Measurements from ENCODE around the gene BBS9. TPM values are rescaled to one million over a fixed set of nuclear protein-coding genes. Genes with fewer than 3 reads are reported as not detected.

Gene BBS9
- total RNA-seq, 2 experiments from 2014 or later = 6.0 to 7.7 TPM

DNA sequence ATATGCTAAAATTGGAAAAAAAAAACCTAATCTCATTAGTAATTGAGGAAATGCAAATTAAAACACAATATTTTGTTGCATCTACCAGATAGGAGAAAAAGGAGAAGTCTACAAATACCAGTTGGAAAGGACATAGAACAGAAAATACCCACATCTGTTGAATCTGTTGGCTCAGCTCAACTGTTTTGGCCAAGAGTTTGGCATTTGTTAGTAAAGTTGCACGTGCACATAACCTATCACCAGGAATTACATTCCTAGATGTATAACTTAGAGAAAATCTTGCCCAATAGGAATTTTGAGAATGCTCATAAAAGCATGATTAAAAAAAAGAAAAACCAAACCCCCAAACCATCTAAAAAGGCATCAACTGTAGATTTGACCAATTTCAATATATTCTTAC lies 493.9 kb downstream of the BBS9 start:
- CTCF ChIA-PET = no interaction called here
- Mint-ChIP-seq H3K27me3 (no peaks in the 10 kb centered on the region), H3K4me3 (no peak overlapping the region), H3K36me3 (ENCODE audit: low read depth) (peaks cover 6% of the 10 kb centered on the region), H3K4me1 (ENCODE audit: low read depth) (no peaks in the 10 kb centered on the region), H3K9me3 (peaks cover 19% of the 10 kb centered on the region), H3K27ac (no peak overlapping the region)
- TF ChIP-seq, protein P1, sequence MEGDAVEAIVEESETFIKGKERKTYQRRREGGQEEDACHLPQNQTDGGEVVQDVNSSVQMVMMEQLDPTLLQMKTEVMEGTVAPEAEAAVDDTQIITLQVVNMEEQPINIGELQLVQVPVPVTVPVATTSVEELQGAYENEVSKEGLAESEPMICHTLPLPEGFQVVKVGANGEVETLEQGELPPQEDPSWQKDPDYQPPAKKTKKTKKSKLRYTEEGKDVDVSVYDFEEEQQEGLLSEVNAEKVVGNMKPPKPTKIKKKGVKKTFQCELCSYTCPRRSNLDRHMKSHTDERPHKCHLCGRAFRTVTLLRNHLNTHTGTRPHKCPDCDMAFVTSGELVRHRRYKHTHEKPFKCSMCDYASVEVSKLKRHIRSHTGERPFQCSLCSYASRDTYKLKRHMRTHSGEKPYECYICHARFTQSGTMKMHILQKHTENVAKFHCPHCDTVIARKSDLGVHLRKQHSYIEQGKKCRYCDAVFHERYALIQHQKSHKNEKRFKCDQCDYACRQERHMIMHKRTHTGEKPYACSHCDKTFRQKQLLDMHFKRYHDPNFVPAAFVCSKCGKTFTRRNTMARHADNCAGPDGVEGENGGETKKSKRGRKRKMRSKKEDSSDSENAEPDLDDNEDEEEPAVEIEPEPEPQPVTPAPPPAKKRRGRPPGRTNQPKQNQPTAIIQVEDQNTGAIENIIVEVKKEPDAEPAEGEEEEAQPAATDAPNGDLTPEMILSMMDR (IDR thresholded peaks at IDR 0.05) = no peak
- intact Hi-C loops (cut with micrococcal nuclease) = no loop called here
- DNase-seq = no peak
- POLR2A ChIA-PET = no interaction called here
- ATAC-seq = no peak

DNA sequence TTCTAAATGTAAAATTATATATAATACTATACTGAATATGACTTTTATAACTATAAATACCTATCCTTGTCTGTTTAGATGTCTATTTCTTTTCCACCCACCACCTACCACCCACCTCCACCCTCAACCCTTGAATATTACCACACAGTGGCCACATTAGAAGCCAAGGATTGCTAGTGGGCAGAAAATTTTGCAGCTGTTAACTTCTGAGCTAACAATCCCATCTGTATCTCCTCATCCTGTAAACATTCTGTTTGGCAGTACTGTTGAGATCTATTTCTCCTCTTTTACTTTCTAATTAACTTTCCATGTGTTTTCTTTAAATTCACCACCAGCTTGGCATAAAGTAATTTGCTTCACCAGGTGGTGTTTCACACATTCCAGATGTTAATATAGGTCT lies 494.9 kb downstream of the BBS9 start:
- TF ChIP-seq, protein P1 (IDR thresholded peaks at IDR 0.05) = no peak
- Mint-ChIP-seq H3K9me3 (peaks cover 19% of the 10 kb centered on the region), H3K36me3 (ENCODE audit: low read depth) (peaks cover 6% of the 10 kb centered on the region), H3K4me1 (ENCODE audit: low read depth) (no peaks in the 10 kb centered on the region), H3K27ac (no peak overlapping the region), H3K27me3 (no peaks in the 10 kb centered on the region), H3K4me3 (no peak overlapping the region)
- CTCF ChIA-PET = no interaction called here
- no peak for DNase-seq
- POLR2A ChIA-PET = no interaction called here
- no peak for ATAC-seq
- intact Hi-C loops (cut with micrococcal nuclease) = no loop called here

DNA sequence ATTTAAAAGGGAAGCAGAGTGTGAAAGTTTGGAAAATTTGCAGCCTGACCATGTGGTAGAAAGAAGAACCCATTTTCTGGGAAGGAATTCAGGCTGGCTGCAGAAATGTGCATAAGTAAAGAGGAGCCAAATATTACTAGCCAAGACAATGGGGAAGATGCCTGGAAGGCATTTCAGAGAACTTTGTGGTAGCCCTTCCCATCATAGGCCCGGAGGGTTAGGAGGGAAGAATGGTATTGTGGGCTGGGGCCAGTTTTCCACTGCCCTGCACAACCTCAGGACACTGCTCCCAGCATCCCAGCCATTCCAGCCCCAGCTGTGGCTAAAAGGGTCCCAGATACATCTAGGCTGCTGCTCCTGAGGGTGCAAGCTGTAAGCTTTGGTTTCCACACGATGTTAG lies 497.5 kb downstream of the BBS9 start:
- H3K9me3 Mint-ChIP-seq = peaks cover 8% of the 10 kb centered on the region
- intact Hi-C loops (cut with micrococcal nuclease) = no loop called here
- H3K27ac Mint-ChIP-seq = no peak overlapping the region
- TF ChIP-seq, protein P1 (IDR thresholded peaks at IDR 0.05) = no peak
- H3K27me3 Mint-ChIP-seq = no peaks in the 10 kb centered on the region
- ATAC-seq (no peak), DNase-seq (no peak)
- H3K36me3 Mint-ChIP-seq (ENCODE audit: low read depth) = peaks cover 6% of the 10 kb centered on the region
- CTCF ChIA-PET = no interaction called here
- H3K4me1 Mint-ChIP-seq (ENCODE audit: low read depth) = no peaks in the 10 kb centered on the region
- POLR2A ChIA-PET = no interaction called here
- no peak overlapping the region for H3K4me3 Mint-ChIP-seq

DNA sequence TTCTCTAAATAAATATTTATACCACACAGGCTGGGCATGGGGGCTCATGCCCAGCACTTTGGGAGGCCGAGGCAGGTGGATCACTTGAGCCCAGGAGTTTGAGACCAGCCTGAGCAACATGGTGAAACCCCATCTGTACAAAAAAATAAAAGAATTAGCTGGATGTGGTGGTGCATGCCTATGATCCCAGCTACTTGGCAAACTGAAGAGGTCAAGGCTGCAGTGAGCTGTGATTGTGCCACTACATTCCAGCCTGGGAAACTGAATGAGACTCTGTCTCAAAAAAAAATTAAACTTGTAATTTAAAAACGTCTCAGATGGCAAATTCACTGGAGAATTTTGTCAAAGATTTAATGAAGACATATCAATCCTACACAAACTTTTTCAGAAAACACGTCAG lies 498.4 kb downstream of the BBS9 start:
- ChIA-PET POLR2A (no interaction called here), CTCF (no interaction called here)
- peaks cover 8% of the 10 kb centered on the region for H3K9me3 Mint-ChIP-seq
- intact Hi-C loops (cut with micrococcal nuclease) = no loop called here
- H3K27ac Mint-ChIP-seq = no peak overlapping the region
- DNase-seq (no peak), ATAC-seq (no peak)
- no peak overlapping the region for H3K4me3 Mint-ChIP-seq
- no peaks in the 10 kb centered on the region for H3K27me3 Mint-ChIP-seq
- peaks cover 6% of the 10 kb centered on the region for H3K36me3 Mint-ChIP-seq (ENCODE audit: low read depth)
- H3K4me1 Mint-ChIP-seq (ENCODE audit: low read depth) = no peaks in the 10 kb centered on the region
- TF ChIP-seq, protein P1 (IDR thresholded peaks at IDR 0.05) = no peak

DNA sequence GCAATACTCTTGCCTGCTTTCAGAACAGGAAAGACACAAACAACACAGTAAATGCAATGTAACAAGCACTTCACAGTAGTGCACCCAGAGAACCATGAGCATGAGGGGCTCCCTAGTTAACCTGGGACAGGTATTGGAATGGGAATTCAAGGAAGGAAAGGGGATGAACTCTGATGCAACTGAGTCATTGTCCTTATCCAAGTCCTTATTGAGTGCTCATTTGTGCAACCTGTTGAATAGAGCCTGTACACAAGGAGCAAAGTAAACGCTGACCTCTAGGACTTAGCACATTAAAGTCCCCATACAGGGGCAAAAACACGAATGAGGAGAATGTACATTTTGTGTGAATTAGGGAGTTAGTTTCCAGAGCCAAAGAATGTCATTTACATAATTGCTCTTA lies 499.5 kb downstream of the BBS9 start:
- ChIA-PET CTCF (no interaction called here), POLR2A (no interaction called here)
- intact Hi-C loops (cut with micrococcal nuclease) = no loop called here
- no peak for DNase-seq
- Mint-ChIP-seq H3K4me1 (ENCODE audit: low read depth) (no peaks in the 10 kb centered on the region), H3K27ac (no peak overlapping the region), H3K4me3 (no peak overlapping the region), H3K27me3 (no peaks in the 10 kb centered on the region), H3K9me3 (peaks cover 8% of the 10 kb centered on the region), H3K36me3 (ENCODE audit: low read depth) (peaks cover 6% of the 10 kb centered on the region)
- ATAC-seq = no peak
- TF ChIP-seq, protein P1 (IDR thresholded peaks at IDR 0.05) = no peak
